Sigmoid colon (tissue), 7 donors: ENCODE measurements around the gene STRBP. TPM values are rescaled to one million over a fixed set of nuclear protein-coding genes. Genes with fewer than 3 reads are reported as not detected.

Experiments
- DNase-seq: peaks from one replicate; pipeline ENCODE4 v3.0.0-alpha.2; 2019
- H3K27ac ChIP-seq, 4 donors: fragments of 200-600 bp; sonication (generic); one replicate each; pipeline ENCODE4 v1.5.1; 2016 to 2019; ENCODE audit warnings: mild to moderate bottlenecking in 1 of 4
- H3K27me3 ChIP-seq, 3 donors: fragments of 200-600 bp; sonication (generic); one replicate each; pipeline ENCODE4 v1.5.1; 2019; ENCODE audit warnings: mild to moderate bottlenecking in 1 of 3
- H3K36me3 ChIP-seq, 4 donors: fragments of 200-600 bp; sonication (generic); one replicate each; pipeline ENCODE4 v1.5.1; 2016 to 2019
- H3K4me1 ChIP-seq, 4 donors: fragments of 200-600 bp; sonication (generic); one replicate each; pipeline ENCODE4 v1.5.1; 2017 to 2019
- H3K4me3 ChIP-seq, 4 donors: fragments of 200-600 bp; sonication (generic); one replicate each; pipeline ENCODE4 v1.5.1; 2017 to 2019; ENCODE audit warnings: mild to moderate bottlenecking in 2 of 4, moderate library complexity in 1 of 4
- H3K9me3 ChIP-seq, 4 donors: fragments of 200-600 bp in 3 of 4; sonication (generic) in 3 of 4; one replicate each; pipeline versions ENCODE4 v1.5.1 to v1.6.1; 2013 to 2019
- EP300 ChIP-seq, 4 donors: sonication (generic); formaldehyde crosslinking; IDR thresholded peaks; one replicate each; pipeline ENCODE4 v1.6.1; 2017; ENCODE audit warnings: antibody characterized with exemption in 4 of 4
- POLR2A ChIP-seq, 2 donors: fragments of 450-650 bp; IDR thresholded peaks; one replicate each; pipeline ENCODE4 v1.6.1; 2016; ENCODE audit warnings: antibody characterized with exemption in 2 of 2, mild to moderate bottlenecking in 2 of 2, moderate library complexity in 2 of 2
- POLR2AphosphoS5 ChIP-seq, 4 donors: sonication (generic); formaldehyde crosslinking; IDR thresholded peaks; one replicate each; pipeline ENCODE4 v1.6.1; 2017; ENCODE audit warnings: antibody characterized with exemption in 4 of 4
- WGBS, 2 donors: extraction: QIAGEN DNeasy Blood & Tissue Kit; methylation state at CpG; one replicate each; pipeline ENCODE4 v1.1.7; 2013; 5-methylcytosine and 5-hydroxymethylcytosine counted together
- intact Hi-C: fragments of 100-400 bp; cut with DNase I; formaldehyde crosslinking; loops from one replicate; pipeline ENCODE4 v1.15.1; 2023
- polyA plus RNA-seq, 3 donors: library from polyadenylated mRNA; stranded (reverse); fragments of 200-250 nt; gene quantifications; one replicate each; pipeline ENCODE4 v1.2.3, GENCODE V29; 2013
- total RNA-seq, 4 donors: library from RNA; depleted of rRNA; stranded (reverse); fragments of >200 nt; gene quantifications; one replicate each; pipeline ENCODE4 v1.1.0, GENCODE V29; 2016
- TF ChIP-seq, protein P1 (sequence below), 4 experiments: fragments of 450-650 bp in 3 of 4; fragments of 200-600 bp in 1 of 4; IDR thresholded peaks; one replicate each; pipeline ENCODE4 v1.5.1; 2016 to 2019; ENCODE audit warnings: antibody characterized with exemption in 4 of 4, mild to moderate bottlenecking in 3 of 4, moderate library complexity in 2 of 4
- donor health status: healthy with polysubstance abuse.
- donor health status: Bipolar disorder and iron deficiency.
- donor health status: healthy.

The STRBP gene
- total and polyA plus RNA-seq, 7 donors = 13.3 to 32.2 (median 18.0) TPM

DNA sequence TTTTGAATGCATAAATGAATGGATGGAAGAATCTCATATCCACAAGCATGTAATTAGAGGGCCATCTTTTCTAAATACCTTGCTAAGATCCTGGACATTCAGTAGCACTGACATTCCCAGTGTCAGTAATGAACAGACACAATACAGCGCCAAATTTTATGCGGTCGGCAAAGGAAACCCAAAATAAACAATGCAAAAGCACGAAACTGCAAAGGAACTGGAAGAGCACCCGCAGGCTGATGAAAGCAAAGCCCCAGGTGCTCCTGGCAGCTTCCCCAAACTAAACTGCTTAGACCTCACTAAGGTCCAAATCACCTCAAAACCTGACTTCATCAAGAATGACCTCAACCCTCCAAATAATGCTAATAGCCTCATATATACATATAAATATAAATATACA is 133.0 kb downstream of the STRBP start:
- 91 to 95% methylated on average over 5 of the region's 5 CpGs for WGBS, 2 donors
- intact Hi-C loops = no loop called here
- no peak overlapping the region for H3K4me3 ChIP-seq
- peaks cover 0 to 35% (median 0%) of the 10 kb centered on the region in 4 donors for H3K36me3 ChIP-seq
- no peak for DNase-seq
- H3K27me3 ChIP-seq = no peaks in the 10 kb centered on the region
- H3K27ac ChIP-seq = no peak overlapping the region
- no peaks in the 10 kb centered on the region for H3K4me1 ChIP-seq
- H3K9me3 ChIP-seq = no peaks in the 10 kb centered on the region
- TF ChIP-seq POLR2AphosphoS5 (IDR thresholded peaks at IDR 0.05) (no peak), EP300 (IDR thresholded peaks at IDR 0.05) (no peak), POLR2A (IDR thresholded peaks at IDR 0.05) (no peak)
- TF ChIP-seq, protein P1, sequence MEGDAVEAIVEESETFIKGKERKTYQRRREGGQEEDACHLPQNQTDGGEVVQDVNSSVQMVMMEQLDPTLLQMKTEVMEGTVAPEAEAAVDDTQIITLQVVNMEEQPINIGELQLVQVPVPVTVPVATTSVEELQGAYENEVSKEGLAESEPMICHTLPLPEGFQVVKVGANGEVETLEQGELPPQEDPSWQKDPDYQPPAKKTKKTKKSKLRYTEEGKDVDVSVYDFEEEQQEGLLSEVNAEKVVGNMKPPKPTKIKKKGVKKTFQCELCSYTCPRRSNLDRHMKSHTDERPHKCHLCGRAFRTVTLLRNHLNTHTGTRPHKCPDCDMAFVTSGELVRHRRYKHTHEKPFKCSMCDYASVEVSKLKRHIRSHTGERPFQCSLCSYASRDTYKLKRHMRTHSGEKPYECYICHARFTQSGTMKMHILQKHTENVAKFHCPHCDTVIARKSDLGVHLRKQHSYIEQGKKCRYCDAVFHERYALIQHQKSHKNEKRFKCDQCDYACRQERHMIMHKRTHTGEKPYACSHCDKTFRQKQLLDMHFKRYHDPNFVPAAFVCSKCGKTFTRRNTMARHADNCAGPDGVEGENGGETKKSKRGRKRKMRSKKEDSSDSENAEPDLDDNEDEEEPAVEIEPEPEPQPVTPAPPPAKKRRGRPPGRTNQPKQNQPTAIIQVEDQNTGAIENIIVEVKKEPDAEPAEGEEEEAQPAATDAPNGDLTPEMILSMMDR (IDR thresholded peaks at IDR 0.05) = no peak

DNA sequence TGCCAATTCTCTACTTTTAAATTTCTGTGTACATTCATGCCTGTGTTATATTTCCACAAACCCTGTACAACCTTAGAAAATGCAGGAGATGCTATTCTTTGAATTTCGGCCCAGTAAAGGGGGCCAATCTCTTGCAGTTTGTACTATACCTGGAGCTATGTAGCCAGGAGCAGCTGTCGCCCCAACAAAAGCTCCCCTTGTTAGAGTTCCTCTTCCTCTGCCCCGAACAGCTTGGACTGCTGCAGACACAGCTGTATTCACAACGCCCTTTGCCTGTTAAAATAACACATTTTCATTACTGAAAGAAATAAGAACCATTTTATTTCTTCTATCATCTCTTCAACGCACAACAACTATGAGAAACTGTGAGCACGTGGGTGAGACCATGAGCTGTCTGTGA is 135.7 kb downstream of the STRBP start:
- H3K27ac ChIP-seq = no peak overlapping the region
- H3K4me1 ChIP-seq = no peaks in the 10 kb centered on the region
- 91 to 93% methylated on average over 6 of the region's 6 CpGs for WGBS, 2 donors
- H3K9me3 ChIP-seq = no peaks in the 10 kb centered on the region
- H3K27me3 ChIP-seq = no peaks in the 10 kb centered on the region
- H3K4me3 ChIP-seq = no peak overlapping the region
- intact Hi-C loops = no loop called here
- DNase-seq = no peak
- TF ChIP-seq EP300 (IDR thresholded peaks at IDR 0.05) (no peak), POLR2A (IDR thresholded peaks at IDR 0.05) (no peak), POLR2AphosphoS5 (IDR thresholded peaks at IDR 0.05) (no peak)
- TF ChIP-seq, protein P1 (IDR thresholded peaks at IDR 0.05) = no peak
- peaks cover 0 to 44% (median 0%) of the 10 kb centered on the region in 4 donors for H3K36me3 ChIP-seq

DNA sequence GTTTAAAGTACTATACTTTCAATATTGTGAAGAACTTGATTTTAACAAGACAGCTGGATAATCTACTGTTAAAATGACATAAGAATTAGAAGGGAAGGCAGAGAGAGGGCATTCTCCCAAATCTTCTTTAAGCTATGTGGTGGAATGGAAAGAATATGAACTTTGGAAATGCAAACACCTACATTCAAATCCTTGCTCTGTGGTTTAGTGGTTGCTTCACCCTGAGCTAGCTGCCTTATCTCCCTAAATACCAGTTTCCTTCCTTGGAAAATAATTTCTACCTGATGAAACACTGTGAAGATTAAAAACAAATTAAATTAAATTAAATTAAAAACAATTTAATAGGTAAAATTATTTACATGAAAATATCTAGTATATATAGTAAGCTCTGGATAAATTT is 136.4 kb downstream of the STRBP start:
- no peak for DNase-seq
- H3K27me3 ChIP-seq = no peaks in the 10 kb centered on the region
- peaks cover 0 to 50% (median 0%) of the 10 kb centered on the region in 4 donors for H3K36me3 ChIP-seq

DNA sequence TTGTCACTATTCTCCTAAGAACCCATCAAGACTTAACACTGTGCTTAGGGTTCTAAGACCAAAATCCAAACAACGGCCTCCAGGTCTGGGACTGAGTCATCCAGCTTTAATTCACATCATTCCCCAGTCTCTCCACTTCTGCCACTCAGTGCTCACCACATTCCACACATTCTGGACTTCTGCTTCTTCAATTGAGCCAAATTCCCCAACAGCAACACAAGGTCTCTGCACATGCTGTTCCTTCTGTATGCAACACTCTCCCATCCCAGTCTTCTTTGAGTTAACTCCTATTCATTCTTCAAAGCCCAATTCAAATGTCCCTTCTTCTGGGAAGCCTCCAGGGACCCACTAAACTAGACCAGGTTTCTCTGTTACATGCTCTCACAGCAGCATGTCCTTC is 137.1 kb downstream of the STRBP start:
- DNase-seq = no peak
- WGBS, 2 donors = 87 to 95% methylated on average over 1 of the region's 1 CpG
- Histone ChIP-seq H3K36me3 (peaks cover 0 to 51% (median 0%) of the 10 kb centered on the region in 4 donors), H3K4me3 (no peak overlapping the region), H3K27me3 (no peaks in the 10 kb centered on the region), H3K4me1 (no peaks in the 10 kb centered on the region), H3K27ac (no peak overlapping the region), H3K9me3 (no peaks in the 10 kb centered on the region)
- intact Hi-C loops = no loop called here
- TF ChIP-seq, protein P1 (IDR thresholded peaks at IDR 0.05) = no peak
- TF ChIP-seq POLR2A (IDR thresholded peaks at IDR 0.05) = no peak
- TF ChIP-seq EP300 (IDR thresholded peaks at IDR 0.05) = no peak
- TF ChIP-seq POLR2AphosphoS5 (IDR thresholded peaks at IDR 0.05) = no peak

More for the DNA sequence above, 136.4 kb downstream of the STRBP start:
- TF ChIP-seq POLR2A (IDR thresholded peaks at IDR 0.05) (no peak), POLR2AphosphoS5 (IDR thresholded peaks at IDR 0.05) (no peak), EP300 (IDR thresholded peaks at IDR 0.05) (no peak)
- TF ChIP-seq, protein P1 (IDR thresholded peaks at IDR 0.05) = no peak
- Histone ChIP-seq H3K4me1 (no peaks in the 10 kb centered on the region), H3K27ac (no peak overlapping the region), H3K4me3 (no peak overlapping the region), H3K9me3 (no peaks in the 10 kb centered on the region)
- intact Hi-C loops = no loop called here

DNA sequence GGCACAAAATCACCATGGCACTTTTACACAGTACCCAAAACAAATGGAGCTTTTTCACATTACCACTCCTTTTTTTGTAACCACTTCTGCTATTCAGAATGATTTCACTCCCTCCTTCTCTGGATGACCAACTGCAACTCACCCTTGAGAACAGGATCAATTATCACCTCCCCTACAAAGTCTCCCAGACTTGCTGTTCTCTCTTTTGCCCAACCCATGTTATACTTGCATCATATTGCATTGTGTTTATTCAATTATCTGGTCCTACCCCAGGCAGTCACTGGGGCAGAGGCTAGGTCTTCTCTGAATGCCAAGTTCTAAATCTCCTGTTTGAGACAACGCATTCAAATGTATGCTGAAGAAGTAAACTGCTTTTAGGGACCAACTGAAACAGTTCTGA is 139.0 kb downstream of the STRBP start:
- Histone ChIP-seq H3K4me1 (no peaks in the 10 kb centered on the region), H3K9me3 (no peaks in the 10 kb centered on the region), H3K27ac (no peak overlapping the region), H3K4me3 (no peak overlapping the region), H3K27me3 (no peaks in the 10 kb centered on the region), H3K36me3 (peaks cover 0 to 37% (median 0%) of the 10 kb centered on the region in 4 donors)
- WGBS, 2 donors = 99% methylated on average over 1 of the region's 1 CpG
- no peak for TF ChIP-seq POLR2AphosphoS5 (IDR thresholded peaks at IDR 0.05)
- TF ChIP-seq, protein P1 (IDR thresholded peaks at IDR 0.05) = no peak
- TF ChIP-seq POLR2A (IDR thresholded peaks at IDR 0.05) = no peak
- no peak for TF ChIP-seq EP300 (IDR thresholded peaks at IDR 0.05)
- intact Hi-C loops = no loop called here
- no peak for DNase-seq
